ENCODE results near the gene MCHR2. TPM values are rescaled to one million over a fixed set of nuclear protein-coding genes. Genes with fewer than 3 reads are reported as not detected.
"Not testable (repeated sequence)": the region's sequence is repeated elsewhere in the genome, so short reads cannot be mapped to it uniquely, and the experiment has no call there.

The MCHR2 gene
- not detected in 2 replicates for total RNA-seq

GRCh38 chr6:99993533-99994251 is at the start of gene MCHR2:
Gene MCHR2, minus strand, starts transcription at chr6:99994223. Its CDS starts 38,076 bp downstream, at chr6:99956147.
- H3K4me3 ChIP-seq (ENCODE audit: low read depth, low read length) = no peak within 1 kb of the TSS
- no peak for DNase-seq (ENCODE audit: low read depth)
- TF ChIP-seq CTCF (IDR thresholded peaks at IDR 0.05; ENCODE audit: insufficient read depth, low read depth, low read length) = no peak

GRCh38 chr6:100038546-100038945 is 44.5 kb upstream of the MCHR2 start:
- H3K4me3 ChIP-seq (ENCODE audit: low read depth, low read length); DNase-seq (ENCODE audit: low read depth): not testable (repeated sequence)

- no peak for TF ChIP-seq CTCF (IDR thresholded peaks at IDR 0.05; ENCODE audit: insufficient read depth, low read depth, low read length)
- no peak overlapping the region for H3K4me3 ChIP-seq (ENCODE audit: low read depth, low read length)
- DNase-seq (ENCODE audit: low read depth) = no peak
Observed at GRCh38 chr6:100035873-100036653, 42.0 kb upstream of the MCHR2 start.

GRCh38 chr6:100023798-100024197 is 29.8 kb upstream of the MCHR2 start:
- no peak for TF ChIP-seq CTCF (IDR thresholded peaks at IDR 0.05; ENCODE audit: insufficient read depth, low read depth, low read length)
- no peak for DNase-seq (ENCODE audit: low read depth)
- no peak overlapping the region for H3K4me3 ChIP-seq (ENCODE audit: low read depth, low read length)

GRCh38 chr6:100022847-100023246 is 28.8 kb upstream of the MCHR2 start:
- H3K4me3 ChIP-seq (ENCODE audit: low read depth, low read length) = no peak overlapping the region
- no peak for TF ChIP-seq CTCF (IDR thresholded peaks at IDR 0.05; ENCODE audit: insufficient read depth, low read depth, low read length)
- no peak for DNase-seq (ENCODE audit: low read depth)

- H3K4me3 ChIP-seq (ENCODE audit: low read depth, low read length) = no peak overlapping the region
- no peak for TF ChIP-seq CTCF (IDR thresholded peaks at IDR 0.05; ENCODE audit: insufficient read depth, low read depth, low read length)
- no peak for DNase-seq (ENCODE audit: low read depth)
Observed at GRCh38 chr6:100008857-100009256, 14.8 kb upstream of the MCHR2 start.

GRCh38 chr6:100001915-100002388 is 7.9 kb upstream of the MCHR2 start:
- peak; percentile 55 for DNase-seq (ENCODE audit: low read depth)
- peak; percentile 97 for TF ChIP-seq CTCF (IDR thresholded peaks at IDR 0.05; ENCODE audit: insufficient read depth, low read depth, low read length)

More at GRCh38 chr6:100001915-100002388, 7.9 kb upstream of the MCHR2 start:
- H3K4me3 ChIP-seq (ENCODE audit: low read depth, low read length) = no peak overlapping the region
